Rectal smooth muscle tissue (tissue), 1 donor: Measurements from ENCODE around the gene LYPLAL1.

Experiments used
- H3K27ac ChIP-seq: one replicate; pipeline ENCODE4 v1.7.0; 2013; ENCODE audit warnings: low read depth, low read length, inconsistent platforms
- H3K27me3 ChIP-seq: one replicate; pipeline ENCODE4 v1.7.0; 2013; ENCODE audit warnings: low read length; ENCODE audit not compliant: control insufficient read depth, insufficient read depth
- H3K36me3 ChIP-seq: one replicate; pipeline ENCODE4 v1.7.0; 2013; ENCODE audit warnings: low read length; ENCODE audit not compliant: control insufficient read depth, insufficient read depth
- H3K4me1 ChIP-seq: one replicate; pipeline ENCODE4 v1.7.0; 2013; ENCODE audit warnings: low read length; ENCODE audit not compliant: control insufficient read depth, insufficient read depth
- H3K4me3 ChIP-seq: one replicate; pipeline ENCODE4 v1.7.0; 2013; ENCODE audit warnings: low read length
- H3K9ac ChIP-seq: one replicate; pipeline ENCODE4 v1.7.0; 2013; ENCODE audit warnings: low read length

The LYPLAL1 gene

DNA sequence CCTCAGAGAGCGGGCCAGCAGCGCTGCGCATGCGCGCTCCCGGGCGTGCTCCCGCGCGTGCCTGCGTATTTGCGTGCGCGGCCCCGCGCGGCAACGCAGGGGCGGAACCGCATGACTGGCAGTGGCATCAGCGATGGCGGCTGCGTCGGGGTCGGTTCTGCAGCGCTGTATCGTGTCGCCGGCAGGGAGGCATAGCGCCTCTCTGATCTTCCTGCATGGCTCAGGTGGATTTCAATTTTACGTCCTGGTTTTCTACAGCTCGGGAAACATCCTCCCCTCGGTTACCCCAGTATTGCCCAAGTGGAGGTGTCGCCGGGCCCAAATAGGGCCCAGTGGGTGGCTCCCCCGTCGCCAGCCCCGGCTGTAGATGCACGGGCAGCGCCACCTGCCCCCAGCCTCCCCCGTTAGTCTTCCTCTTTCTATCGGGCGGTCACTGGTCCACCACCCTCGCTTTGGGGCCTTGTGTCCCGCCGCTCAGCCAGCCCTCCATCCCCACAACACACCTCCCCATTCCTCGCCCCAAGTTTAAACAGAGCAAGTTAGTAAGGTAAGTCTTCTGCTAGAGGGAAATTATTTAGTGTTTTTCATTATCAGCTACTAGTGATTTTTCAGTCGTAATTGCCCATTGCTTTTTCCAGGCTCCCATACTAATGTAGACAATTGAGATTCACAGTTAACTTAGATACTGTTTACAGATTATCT lies at the start of gene LYPLAL1:
TSS of gene LYPLAL1 (plus strand) at position 121 of the 702 bp plus-strand sequence. CDS start at position 134, 13 bp downstream.
- no peaks in the 10 kb centered on the region for H3K27me3 ChIP-seq
- peak within 1 kb of the TSS; percentile 90 for H3K9ac ChIP-seq
- peak within 1 kb of the TSS; percentile 96 for H3K27ac ChIP-seq
- H3K4me3 ChIP-seq: peak within 1 kb of the TSS; percentile 98
- peaks cover 13% of the 10 kb centered on the region for H3K4me1 ChIP-seq
- no peaks in the 10 kb centered on the region for H3K36me3 ChIP-seq

- Histone ChIP-seq H3K27ac (no peak overlapping the region), H3K4me3 (no peak overlapping the region), H3K4me1 (no peaks in the 10 kb centered on the region), H3K9ac (no peak overlapping the region), H3K27me3 (no peaks in the 10 kb centered on the region), H3K36me3 (no peaks in the 10 kb centered on the region)
Measured at GRCh38 chr1:219124163-219124562, 49.5 kb upstream of the LYPLAL1 start.

DNA sequence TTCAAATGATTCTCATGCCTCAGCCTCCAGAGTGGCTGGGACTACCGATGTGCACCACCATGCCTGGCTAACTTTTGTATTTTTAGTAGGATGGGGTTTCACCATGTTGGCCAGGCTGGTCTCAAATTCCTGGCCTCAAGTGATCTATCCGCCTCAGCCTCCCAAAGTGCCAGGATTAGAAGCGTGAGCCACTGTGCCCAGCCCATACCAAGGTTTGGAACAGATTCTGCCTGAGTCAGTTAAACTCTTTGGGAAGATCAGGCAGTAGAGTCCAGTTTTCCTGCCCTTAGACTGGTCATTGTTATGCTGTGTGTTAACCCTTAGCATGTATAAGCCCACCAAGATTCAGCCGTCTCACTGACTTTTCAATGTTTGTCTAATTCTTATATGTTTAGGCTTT lies 48.3 kb upstream of the LYPLAL1 start:
- Histone ChIP-seq H3K36me3 (no peaks in the 10 kb centered on the region), H3K27ac (no peak overlapping the region), H3K9ac (no peak overlapping the region), H3K27me3 (no peaks in the 10 kb centered on the region), H3K4me3 (no peak overlapping the region), H3K4me1 (no peaks in the 10 kb centered on the region)

GRCh38 chr1:219126377-219126776 lies 47.3 kb upstream of the LYPLAL1 start:
- Histone ChIP-seq H3K36me3 (no peaks in the 10 kb centered on the region), H3K9ac (no peak overlapping the region), H3K27me3 (no peaks in the 10 kb centered on the region), H3K27ac (no peak overlapping the region), H3K4me1 (no peaks in the 10 kb centered on the region), H3K4me3 (no peak overlapping the region)

DNA sequence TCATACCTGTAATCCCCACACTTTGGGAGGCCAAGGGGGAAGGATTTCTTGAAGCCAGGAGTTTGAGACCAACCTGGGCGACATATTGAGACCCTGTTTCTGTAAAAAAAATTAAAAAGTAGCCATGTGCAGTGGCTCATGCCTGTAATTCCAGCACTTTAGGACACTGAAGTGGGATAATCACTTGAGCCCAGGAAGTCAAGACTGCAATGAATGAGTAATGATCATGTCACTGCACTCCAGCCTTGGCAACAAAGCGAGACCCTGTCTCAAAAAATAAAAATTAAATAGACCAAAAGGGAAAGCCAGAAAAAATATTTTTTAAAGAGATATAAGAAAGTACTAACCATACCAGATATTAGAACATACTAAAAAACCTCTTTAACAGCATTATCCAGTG lies 44.7 kb upstream of the LYPLAL1 start:
- Histone ChIP-seq H3K9ac (no peak overlapping the region), H3K27ac (no peak overlapping the region), H3K36me3 (no peaks in the 10 kb centered on the region), H3K27me3 (no peaks in the 10 kb centered on the region), H3K4me1 (no peaks in the 10 kb centered on the region), H3K4me3 (no peak overlapping the region)

GRCh38 chr1:219130366-219130935 lies 43.2 kb upstream of the LYPLAL1 start:
- no peak overlapping the region for H3K27ac ChIP-seq
- H3K4me3 ChIP-seq: no peak overlapping the region
- H3K27me3 ChIP-seq: no peaks in the 10 kb centered on the region
- H3K36me3 ChIP-seq: no peaks in the 10 kb centered on the region
- H3K9ac ChIP-seq: no peak overlapping the region
- H3K4me1 ChIP-seq: no peaks in the 10 kb centered on the region

GRCh38 chr1:219132939-219133338 lies 40.7 kb upstream of the LYPLAL1 start:
- no peaks in the 10 kb centered on the region for H3K36me3 ChIP-seq
- H3K27me3 ChIP-seq: no peaks in the 10 kb centered on the region
- H3K4me3 ChIP-seq: no peak overlapping the region
- H3K9ac ChIP-seq: no peak overlapping the region
- H3K27ac ChIP-seq: no peak overlapping the region
- H3K4me1 ChIP-seq: no peaks in the 10 kb centered on the region

DNA sequence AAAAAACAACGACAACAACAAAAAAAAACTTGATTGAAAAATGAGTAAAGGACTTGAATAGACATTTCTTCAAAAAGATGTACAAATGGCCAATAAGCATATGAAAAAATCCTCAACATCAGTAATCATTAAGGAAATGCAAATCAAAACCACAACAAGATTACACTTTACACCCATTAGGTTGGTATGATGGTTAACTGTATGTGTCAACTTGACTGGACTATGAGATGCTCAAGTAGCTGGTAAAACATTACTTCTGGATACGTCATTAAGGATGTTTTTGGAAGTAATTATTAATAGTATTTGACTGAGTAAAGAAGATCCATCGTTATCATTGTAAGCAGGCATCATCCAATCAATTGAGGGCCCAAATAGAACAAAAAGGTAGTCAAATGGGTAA lies 34.9 kb upstream of the LYPLAL1 start:
- Histone ChIP-seq H3K27me3 (no peaks in the 10 kb centered on the region), H3K4me3 (no peak overlapping the region), H3K4me1 (no peaks in the 10 kb centered on the region), H3K27ac (no peak overlapping the region), H3K36me3 (no peaks in the 10 kb centered on the region), H3K9ac (no peak overlapping the region)

GRCh38 chr1:219140303-219140877 lies 33.3 kb upstream of the LYPLAL1 start:
- no peak overlapping the region for H3K4me3 ChIP-seq
- no peaks in the 10 kb centered on the region for H3K4me1 ChIP-seq
- H3K27ac ChIP-seq: no peak overlapping the region
- H3K9ac ChIP-seq: no peak overlapping the region
- no peaks in the 10 kb centered on the region for H3K27me3 ChIP-seq
- no peaks in the 10 kb centered on the region for H3K36me3 ChIP-seq

DNA sequence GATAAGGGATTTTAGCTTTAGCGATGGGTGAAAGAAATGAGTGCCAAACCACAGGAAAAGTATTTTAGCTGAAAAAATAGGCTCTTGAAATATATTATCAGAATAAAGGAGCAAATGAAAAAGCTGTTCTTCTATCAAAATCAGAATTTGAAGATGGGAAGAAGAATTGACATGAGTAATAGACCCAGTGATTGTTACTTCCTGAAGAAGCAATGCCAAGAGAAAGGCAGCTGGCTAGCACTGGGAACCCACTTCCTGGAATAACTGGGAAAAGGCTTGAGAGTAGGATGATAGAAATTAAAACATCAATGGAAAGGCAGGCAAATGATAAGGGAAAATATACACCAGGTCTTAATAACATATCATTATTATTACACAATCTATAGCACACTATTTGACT lies 29.9 kb upstream of the LYPLAL1 start:
- Histone ChIP-seq H3K36me3 (no peaks in the 10 kb centered on the region), H3K27me3 (no peaks in the 10 kb centered on the region), H3K4me1 (no peaks in the 10 kb centered on the region), H3K4me3 (no peak overlapping the region), H3K27ac (no peak overlapping the region), H3K9ac (no peak overlapping the region)

DNA sequence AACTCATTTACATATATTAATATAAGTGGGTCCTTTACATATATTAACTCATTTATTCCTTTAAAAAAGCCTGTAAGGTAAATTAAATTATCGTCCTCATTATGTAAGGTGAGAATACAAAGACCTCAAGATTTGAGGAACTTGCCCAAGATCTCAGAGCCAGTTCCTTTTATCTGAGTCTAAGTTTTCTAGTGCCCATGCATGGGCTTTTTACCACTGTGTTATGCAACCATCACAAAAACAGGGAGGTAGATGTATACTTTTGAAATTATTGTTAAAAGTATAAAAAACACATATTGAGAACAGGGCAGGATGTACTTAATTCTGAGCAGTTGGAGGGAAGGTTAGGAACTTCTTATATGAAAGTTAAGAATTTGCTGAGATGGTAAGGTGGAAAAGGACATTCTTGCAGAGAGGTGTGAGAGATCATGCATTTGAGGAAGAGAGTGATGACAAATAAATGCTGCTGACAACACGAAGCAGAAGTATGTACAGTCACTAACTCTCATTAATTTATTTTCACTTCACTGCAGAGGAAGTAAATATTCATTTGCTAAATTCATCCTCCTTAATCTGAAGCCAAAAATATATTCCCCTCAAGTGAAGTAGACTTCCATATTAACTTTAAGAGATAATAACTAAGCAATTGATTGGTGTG lies 28.9 kb upstream of the LYPLAL1 start:
- Histone ChIP-seq H3K4me3 (no peak overlapping the region), H3K36me3 (no peaks in the 10 kb centered on the region), H3K9ac (no peak overlapping the region), H3K4me1 (no peaks in the 10 kb centered on the region), H3K27ac (no peak overlapping the region), H3K27me3 (no peaks in the 10 kb centered on the region)

- no peaks in the 10 kb centered on the region for H3K4me1 ChIP-seq
- no peak overlapping the region for H3K4me3 ChIP-seq
Measured at GRCh38 chr1:219147571-219148019, 26.1 kb upstream of the LYPLAL1 start.

More at GRCh38 chr1:219147571-219148019, 26.1 kb upstream of the LYPLAL1 start:
- no peak overlapping the region for H3K27ac ChIP-seq
- no peaks in the 10 kb centered on the region for H3K27me3 ChIP-seq
- H3K36me3 ChIP-seq: no peaks in the 10 kb centered on the region
- H3K9ac ChIP-seq: no peak overlapping the region
